ENCODE data around the gene FOSB. TPM values are rescaled to one million over a fixed set of nuclear protein-coding genes. Genes with fewer than 3 reads are reported as not detected.

FOSB gene
- total and polyA plus RNA-seq, 9 of the 15 experiments (the other 6 are each of a cell fraction or from before 2014, with no cell fraction given), result 0.11 to 2.7 (median 0.73) TPM

DNA sequence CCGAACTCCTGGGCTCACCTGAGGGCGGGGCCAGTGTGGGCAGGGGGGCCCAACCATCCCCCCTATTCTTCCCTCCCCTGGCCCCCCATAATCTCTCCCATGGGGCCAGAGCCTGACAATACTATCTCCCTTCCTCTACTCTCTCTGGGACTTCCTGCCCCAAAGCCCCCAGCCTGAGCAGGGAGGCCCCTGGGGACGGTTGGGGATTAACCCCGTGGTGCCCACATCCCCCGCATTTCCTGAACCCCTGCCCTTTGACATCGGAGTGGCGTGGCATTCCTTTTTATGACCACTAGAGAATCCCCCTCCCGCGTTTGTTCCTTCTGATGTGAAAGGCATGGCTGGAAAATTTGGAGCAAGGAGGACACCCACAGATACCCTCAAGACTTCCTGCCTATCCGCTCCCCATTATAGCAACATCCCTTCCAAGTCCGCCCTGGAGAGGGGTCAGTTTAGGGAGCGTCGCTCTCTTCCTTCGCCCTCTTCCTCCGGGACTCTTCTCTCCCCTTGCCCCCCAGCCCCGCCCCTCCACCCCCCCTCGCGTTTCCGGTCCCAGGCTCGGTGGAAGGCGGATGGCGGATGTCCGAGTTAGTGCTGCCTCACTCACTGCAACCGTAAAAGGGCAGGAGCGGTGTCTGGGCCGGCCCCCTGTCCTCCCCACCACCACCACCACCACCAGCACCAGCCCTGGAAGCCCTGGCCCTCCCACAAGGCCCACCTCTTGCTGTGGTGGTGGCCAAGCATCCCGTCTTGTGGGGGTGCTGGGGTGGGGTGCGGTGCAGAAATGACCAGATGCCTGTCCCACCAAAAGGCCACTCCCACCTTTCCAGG is 41.3 kb downstream of the FOSB start (continued):
- TF ChIP-seq NR2F6 (CRISPR knock-in tag; IDR thresholded peaks at IDR 0.05) (no peak), NR1H2 (CRISPR knock-in tag; IDR thresholded peaks at IDR 0.05) (no peak), NR2C2 (CRISPR knock-in tag; IDR thresholded peaks at IDR 0.05) (peak; percentile 57; the same call in 1 of the 2 replicates), NR2C2 (tag; IDR thresholded peaks at IDR 0.05) (peak; percentile 92), EP400 (IDR thresholded peaks at IDR 0.05) (peak; percentile 58), MYC (IDR thresholded peaks at IDR 0.05; ENCODE audit: low read depth, low read length) (peak; percentile 47; the same call in 1 of the 2 replicates), MYC (CRISPR knock-in tag; IDR thresholded peaks at IDR 0.05; ENCODE audit: borderline replicate concordance, low read depth) (no peak), ESRRA (IDR thresholded peaks at IDR 0.05; ENCODE audit: borderline replicate concordance, low read depth) (0 out of 2 replicates have a peak, but pooled peaks have one; percentile 4), KHSRP (IDR thresholded peaks at IDR 0.05) (no peak), PHF8 (IDR thresholded peaks at IDR 0.05; ENCODE audit: borderline replicate concordance, low read length) (peak; percentile 25; the same call in 1 of the 2 replicates), BRD9 (IDR thresholded peaks at IDR 0.05; ENCODE audit: low read depth, partially characterized antibody) (peak; percentile 36), ILF3 (IDR thresholded peaks at IDR 0.05; ENCODE audit: borderline replicate concordance) (no peak), TBP (optimal IDR thresholded peaks at IDR 0.05; ENCODE audit: low read depth, low read length) (peak; percentile 46), XRCC5 (IDR thresholded peaks at IDR 0.05; ENCODE audit: low read depth, low read length) (0 out of 2 replicates have a peak, but pooled peaks have one; percentile 23), RNF2 (IDR thresholded peaks at IDR 0.05) (peak; percentile 61; the same call in 1 of the 2 replicates), ZNF707 (CRISPR knock-in tag; conservative IDR thresholded peaks at IDR 0.05) (no peak)
- TF ChIP-seq, protein P1, sequence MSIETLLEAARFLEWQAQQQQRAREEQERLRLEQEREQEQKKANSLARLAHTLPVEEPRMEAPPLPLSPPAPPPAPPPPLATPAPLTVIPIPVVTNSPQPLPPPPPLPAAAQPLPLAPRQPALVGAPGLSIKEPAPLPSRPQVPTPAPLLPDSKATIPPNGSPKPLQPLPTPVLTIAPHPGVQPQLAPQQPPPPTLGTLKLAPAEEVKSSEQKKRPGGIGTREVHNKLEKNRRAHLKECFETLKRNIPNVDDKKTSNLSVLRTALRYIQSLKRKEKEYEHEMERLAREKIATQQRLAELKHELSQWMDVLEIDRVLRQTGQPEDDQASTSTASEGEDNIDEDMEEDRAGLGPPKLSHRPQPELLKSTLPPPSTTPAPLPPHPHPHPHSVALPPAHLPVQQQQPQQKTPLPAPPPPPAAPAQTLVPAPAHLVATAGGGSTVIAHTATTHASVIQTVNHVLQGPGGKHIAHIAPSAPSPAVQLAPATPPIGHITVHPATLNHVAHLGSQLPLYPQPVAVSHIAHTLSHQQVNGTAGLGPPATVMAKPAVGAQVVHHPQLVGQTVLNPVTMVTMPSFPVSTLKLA (conservative IDR thresholded peaks at IDR 0.05), result 0 out of 4 replicates have a peak, but pooled peaks have one; percentile 18 to 31
- TF ChIP-seq, protein P2, sequence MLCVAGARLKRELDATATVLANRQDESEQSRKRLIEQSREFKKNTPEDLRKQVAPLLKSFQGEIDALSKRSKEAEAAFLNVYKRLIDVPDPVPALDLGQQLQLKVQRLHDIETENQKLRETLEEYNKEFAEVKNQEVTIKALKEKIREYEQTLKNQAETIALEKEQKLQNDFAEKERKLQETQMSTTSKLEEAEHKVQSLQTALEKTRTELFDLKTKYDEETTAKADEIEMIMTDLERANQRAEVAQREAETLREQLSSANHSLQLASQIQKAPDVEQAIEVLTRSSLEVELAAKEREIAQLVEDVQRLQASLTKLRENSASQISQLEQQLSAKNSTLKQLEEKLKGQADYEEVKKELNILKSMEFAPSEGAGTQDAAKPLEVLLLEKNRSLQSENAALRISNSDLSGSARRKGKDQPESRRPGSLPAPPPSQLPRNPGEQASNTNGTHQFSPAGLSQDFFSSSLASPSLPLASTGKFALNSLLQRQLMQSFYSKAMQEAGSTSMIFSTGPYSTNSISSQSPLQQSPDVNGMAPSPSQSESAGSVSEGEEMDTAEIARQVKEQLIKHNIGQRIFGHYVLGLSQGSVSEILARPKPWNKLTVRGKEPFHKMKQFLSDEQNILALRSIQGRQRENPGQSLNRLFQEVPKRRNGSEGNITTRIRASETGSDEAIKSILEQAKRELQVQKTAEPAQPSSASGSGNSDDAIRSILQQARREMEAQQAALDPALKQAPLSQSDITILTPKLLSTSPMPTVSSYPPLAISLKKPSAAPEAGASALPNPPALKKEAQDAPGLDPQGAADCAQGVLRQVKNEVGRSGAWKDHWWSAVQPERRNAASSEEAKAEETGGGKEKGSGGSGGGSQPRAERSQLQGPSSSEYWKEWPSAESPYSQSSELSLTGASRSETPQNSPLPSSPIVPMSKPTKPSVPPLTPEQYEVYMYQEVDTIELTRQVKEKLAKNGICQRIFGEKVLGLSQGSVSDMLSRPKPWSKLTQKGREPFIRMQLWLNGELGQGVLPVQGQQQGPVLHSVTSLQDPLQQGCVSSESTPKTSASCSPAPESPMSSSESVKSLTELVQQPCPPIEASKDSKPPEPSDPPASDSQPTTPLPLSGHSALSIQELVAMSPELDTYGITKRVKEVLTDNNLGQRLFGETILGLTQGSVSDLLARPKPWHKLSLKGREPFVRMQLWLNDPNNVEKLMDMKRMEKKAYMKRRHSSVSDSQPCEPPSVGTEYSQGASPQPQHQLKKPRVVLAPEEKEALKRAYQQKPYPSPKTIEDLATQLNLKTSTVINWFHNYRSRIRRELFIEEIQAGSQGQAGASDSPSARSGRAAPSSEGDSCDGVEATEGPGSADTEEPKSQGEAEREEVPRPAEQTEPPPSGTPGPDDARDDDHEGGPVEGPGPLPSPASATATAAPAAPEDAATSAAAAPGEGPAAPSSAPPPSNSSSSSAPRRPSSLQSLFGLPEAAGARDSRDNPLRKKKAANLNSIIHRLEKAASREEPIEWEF (CRISPR knock-in tag; IDR thresholded peaks at IDR 0.05), result no peak
- TF ChIP-seq, protein P3, sequence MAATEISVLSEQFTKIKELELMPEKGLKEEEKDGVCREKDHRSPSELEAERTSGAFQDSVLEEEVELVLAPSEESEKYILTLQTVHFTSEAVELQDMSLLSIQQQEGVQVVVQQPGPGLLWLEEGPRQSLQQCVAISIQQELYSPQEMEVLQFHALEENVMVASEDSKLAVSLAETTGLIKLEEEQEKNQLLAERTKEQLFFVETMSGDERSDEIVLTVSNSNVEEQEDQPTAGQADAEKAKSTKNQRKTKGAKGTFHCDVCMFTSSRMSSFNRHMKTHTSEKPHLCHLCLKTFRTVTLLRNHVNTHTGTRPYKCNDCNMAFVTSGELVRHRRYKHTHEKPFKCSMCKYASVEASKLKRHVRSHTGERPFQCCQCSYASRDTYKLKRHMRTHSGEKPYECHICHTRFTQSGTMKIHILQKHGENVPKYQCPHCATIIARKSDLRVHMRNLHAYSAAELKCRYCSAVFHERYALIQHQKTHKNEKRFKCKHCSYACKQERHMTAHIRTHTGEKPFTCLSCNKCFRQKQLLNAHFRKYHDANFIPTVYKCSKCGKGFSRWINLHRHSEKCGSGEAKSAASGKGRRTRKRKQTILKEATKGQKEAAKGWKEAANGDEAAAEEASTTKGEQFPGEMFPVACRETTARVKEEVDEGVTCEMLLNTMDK (IDR thresholded peaks at IDR 0.05; ENCODE audit: borderline replicate concordance, insufficient read depth, low read depth, low read length, poor library complexity, severe bottlenecking), result no peak
